PC-3 (cell line): ENCODE measurements around the gene PKNOX2.

Experiments used
- CTCF ChIP-seq: fragments of 300-600 bp; sonication (generic); conservative IDR thresholded peaks from 2 replicates; pipeline ENCODE4 v1.5.1; 2017; ENCODE audit warnings: antibody characterized with exemption, low read depth, mild to moderate bottlenecking, low read length
- EZH2 ChIP-seq: fragments of 300-600 bp; sonication (generic); IDR thresholded peaks from one replicate; pipeline ENCODE4 v1.6.1; 2017; ENCODE audit warnings: antibody characterized with exemption, mild to moderate bottlenecking, low read length; ENCODE audit not compliant: unreplicated experiment

GRCh38 chr11:125422681-125423080, 258.1 kb downstream of the PKNOX2 start:
- TF ChIP-seq CTCF (no peak), EZH2 (no peak)
